ENCODE results near the gene LARP4B. TPM values are rescaled to one million over a fixed set of nuclear protein-coding genes. Genes with fewer than 3 reads are reported as not detected.

The LARP4B gene
- total RNA-seq, 4 donors from 2014 or later, result 68.6 to 113 (median 87.4) TPM

DNA sequence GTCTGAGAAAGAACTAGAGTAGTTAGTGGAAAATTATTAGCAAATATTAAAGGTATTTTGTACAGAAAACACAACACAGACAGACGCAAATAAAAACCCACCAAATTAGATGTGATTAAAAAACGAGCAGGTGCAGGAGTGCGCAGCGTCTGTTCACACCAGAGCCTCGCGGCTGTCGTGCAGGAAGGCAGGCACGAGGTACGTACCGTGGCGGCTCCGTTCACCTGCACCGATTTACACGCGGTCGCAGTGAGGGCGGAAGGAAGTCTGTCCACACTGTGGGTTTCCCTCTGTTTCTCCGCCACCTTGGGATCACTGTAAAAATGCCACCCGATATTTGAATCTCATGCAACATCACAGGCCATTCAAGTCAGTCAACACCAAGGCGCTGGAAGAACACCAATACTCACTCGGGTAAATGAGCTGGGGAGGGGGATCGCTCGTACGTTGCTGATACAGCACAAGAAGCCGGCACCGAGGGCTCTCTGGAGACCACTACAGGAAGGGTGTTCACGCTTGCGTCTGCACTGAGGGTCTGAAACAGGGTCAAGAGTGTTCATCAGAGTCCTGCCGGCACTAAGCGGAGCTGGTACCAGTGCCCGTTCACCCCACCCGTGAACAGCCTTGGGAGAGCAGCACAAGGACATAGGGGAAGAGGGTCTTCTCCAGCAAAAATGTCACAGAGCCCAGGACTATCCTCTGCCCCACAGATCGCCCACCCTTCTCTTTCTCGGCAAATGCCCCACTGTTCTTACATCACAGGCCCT, 116.8 kb downstream of the LARP4B start:
- Histone ChIP-seq H3K4me3 (replicated peaks in 1 of 3) (no peak overlapping the region), H3K27ac (no peak overlapping the region), H3K27me3 (no peaks in the 10 kb centered on the region), H3K9me3 (no peaks in the 10 kb centered on the region), H3K4me1 (peaks cover 9 to 14% of the 10 kb centered on the region in 2 donors), H3K36me3 (peaks cover 53 to 72% of the 10 kb centered on the region in 2 donors)
- intact Hi-C loops (cut with DNase I), result no loop called here
- WGBS, 2 donors, result 95 to 96% methylated on average over 34 of the region's 34 CpGs
- TF ChIP-seq, protein P1, sequence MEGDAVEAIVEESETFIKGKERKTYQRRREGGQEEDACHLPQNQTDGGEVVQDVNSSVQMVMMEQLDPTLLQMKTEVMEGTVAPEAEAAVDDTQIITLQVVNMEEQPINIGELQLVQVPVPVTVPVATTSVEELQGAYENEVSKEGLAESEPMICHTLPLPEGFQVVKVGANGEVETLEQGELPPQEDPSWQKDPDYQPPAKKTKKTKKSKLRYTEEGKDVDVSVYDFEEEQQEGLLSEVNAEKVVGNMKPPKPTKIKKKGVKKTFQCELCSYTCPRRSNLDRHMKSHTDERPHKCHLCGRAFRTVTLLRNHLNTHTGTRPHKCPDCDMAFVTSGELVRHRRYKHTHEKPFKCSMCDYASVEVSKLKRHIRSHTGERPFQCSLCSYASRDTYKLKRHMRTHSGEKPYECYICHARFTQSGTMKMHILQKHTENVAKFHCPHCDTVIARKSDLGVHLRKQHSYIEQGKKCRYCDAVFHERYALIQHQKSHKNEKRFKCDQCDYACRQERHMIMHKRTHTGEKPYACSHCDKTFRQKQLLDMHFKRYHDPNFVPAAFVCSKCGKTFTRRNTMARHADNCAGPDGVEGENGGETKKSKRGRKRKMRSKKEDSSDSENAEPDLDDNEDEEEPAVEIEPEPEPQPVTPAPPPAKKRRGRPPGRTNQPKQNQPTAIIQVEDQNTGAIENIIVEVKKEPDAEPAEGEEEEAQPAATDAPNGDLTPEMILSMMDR (IDR thresholded peaks at IDR 0.05), result no peak
- TF ChIP-seq POLR2A (IDR thresholded peaks at IDR 0.05), result no peak
- DNase-seq, result no peak

DNA sequence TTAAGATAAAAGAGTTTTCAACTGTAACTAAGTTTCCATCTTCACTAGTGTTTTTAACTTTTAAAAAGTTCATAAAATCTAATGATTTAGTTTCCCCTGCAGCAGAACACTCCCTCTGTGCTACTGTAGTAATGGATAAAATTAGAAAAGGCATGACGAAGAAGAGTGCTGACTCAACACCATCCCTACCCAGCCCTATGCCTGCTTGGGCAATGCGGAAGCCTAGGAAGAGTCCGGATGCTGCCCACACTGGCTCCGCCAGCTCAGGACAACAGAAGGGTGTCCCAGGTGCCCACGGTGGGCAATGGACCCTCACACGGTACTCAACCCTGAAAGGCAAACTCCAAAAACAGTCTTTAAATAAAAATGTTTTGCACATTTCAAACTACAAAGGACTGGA, 118.2 kb downstream of the LARP4B start:
- intact Hi-C loops (cut with DNase I), result no loop called here
- whole genome bisulfite sequencing, 2 donors, result 92 to 96% methylated on average over 6 of the region's 6 CpGs
- H3K4me1 ChIP-seq, result peaks cover 9 to 14% of the 10 kb centered on the region in 2 donors
- H3K4me3 ChIP-seq (replicated peaks in 1 of 3), result no peak overlapping the region
- DNase-seq, result no peak
- H3K9me3 ChIP-seq, result no peaks in the 10 kb centered on the region
- no peaks in the 10 kb centered on the region for H3K27me3 ChIP-seq
- no peak overlapping the region for H3K27ac ChIP-seq
- H3K36me3 ChIP-seq, result peaks cover 52 to 69% of the 10 kb centered on the region in 2 donors
- no peak for TF ChIP-seq POLR2A (IDR thresholded peaks at IDR 0.05)
- TF ChIP-seq, protein P1 (IDR thresholded peaks at IDR 0.05), result no peak

DNA sequence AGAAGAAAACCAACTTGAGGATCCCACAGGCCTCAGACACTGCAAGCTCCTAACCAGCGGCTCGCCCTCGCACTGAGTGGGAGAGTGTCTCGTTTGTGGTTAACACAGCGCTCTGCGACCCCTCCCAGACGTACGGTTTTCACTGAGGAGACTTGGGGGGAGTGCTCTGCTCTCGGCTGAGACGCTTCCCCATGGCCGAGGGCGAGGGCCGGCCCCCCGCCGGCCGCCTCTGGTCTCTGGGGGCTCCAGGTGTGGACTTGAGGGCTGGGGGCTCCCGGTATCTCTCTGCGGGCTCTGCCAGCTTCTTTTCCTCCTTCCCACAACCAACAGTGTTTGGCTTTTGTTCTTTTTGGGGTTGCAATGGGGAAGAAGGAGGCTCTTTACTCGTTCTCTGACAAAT, 118.7 kb downstream of the LARP4B start:
- H3K4me3 ChIP-seq (replicated peaks in 1 of 3), result no peak overlapping the region
- no peaks in the 10 kb centered on the region for H3K9me3 ChIP-seq
- 91 to 96% methylated on average over 18 to 19 of the region's 19 CpGs for WGBS, 2 donors
- TF ChIP-seq, protein P1 (IDR thresholded peaks at IDR 0.05), result no peak
- TF ChIP-seq POLR2A (IDR thresholded peaks at IDR 0.05), result no peak
- H3K27me3 ChIP-seq, result no peaks in the 10 kb centered on the region
- no peak for DNase-seq
- intact Hi-C loops (cut with DNase I), result no loop called here
- peaks cover 5 to 11% of the 10 kb centered on the region in 2 donors for H3K4me1 ChIP-seq
- peaks cover 52 to 71% of the 10 kb centered on the region in 2 donors for H3K36me3 ChIP-seq
- no peak overlapping the region for H3K27ac ChIP-seq

DNA sequence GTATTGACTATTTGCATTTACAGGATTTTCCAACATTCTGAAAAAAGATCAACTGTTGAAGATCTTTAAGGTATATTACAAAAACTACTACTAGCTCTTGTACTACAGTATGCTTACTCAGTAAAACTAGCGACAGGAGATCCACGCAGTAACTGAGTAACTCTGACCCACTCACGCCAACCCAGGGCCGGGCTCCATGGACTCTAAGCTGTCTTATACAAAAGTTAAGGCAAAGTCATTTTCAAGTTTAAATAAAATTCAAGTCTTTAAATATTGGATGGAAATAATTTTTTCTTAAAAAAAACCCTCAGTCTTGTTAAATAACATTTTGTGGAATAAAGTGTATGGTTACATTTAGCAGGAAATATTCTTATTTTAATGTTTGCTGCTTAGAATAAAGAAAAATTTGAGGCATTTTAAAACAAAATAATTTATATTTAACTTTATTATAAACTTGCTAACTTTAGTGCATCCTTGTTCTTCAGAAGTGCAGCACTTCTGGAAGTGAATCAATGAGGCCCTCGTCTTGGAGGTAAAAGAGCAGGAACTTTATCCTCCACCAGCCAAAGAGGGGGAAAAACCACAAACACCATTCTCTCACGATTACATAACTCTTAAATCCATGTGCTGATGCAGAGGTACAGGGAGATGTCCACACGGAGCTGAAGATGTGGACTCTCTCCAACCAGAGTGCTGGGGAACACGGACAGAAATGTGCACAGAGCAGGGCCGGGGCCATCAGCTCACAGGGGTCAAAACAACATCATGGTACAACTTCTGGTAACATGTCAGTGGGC, 119.9 kb downstream of the LARP4B start:
- Histone ChIP-seq H3K27ac (no peak overlapping the region), H3K9me3 (no peaks in the 10 kb centered on the region), H3K4me1 (no peaks in the 10 kb centered on the region), H3K4me3 (replicated peaks in 1 of 3) (no peak overlapping the region), H3K36me3 (peaks cover 57 to 75% of the 10 kb centered on the region in 2 donors), H3K27me3 (no peaks in the 10 kb centered on the region)
- no peak for TF ChIP-seq POLR2A (IDR thresholded peaks at IDR 0.05)
- TF ChIP-seq, protein P1 (IDR thresholded peaks at IDR 0.05), result no peak
- DNase-seq, result no peak
- intact Hi-C loops (cut with DNase I), result no loop called here
- WGBS, 2 donors, result 90 to 93% methylated on average over 9 of the region's 9 CpGs
